GM19438 (cell line): ENCODE measurements around the gene GTF2A1.
"Not testable (repeated sequence)": the region's sequence is repeated elsewhere in the genome, so short reads cannot be mapped to it uniquely, and the experiment has no call there.

ENCODE experiments used
- ATAC-seq: cut with Tn5 transposase; IDR thresholded peaks from one replicate; pipeline ENCODE4 v1.9.1; 2021; ENCODE audit warnings: low read depth; ENCODE audit not compliant: unreplicated experiment

Gene GTF2A1

GRCh38 chr14:81233615-81234014 is 12.9 kb upstream of the GTF2A1 start:
- ATAC-seq: no peak

- ATAC-seq: no peak
These were observed 10.8 kb upstream of the GTF2A1 start for GRCh38 chr14:81231540-81231939.

GRCh38 chr14:81224222-81224621 is 3.5 kb upstream of the GTF2A1 start:
- no peak for ATAC-seq

- not testable (repeated sequence) for ATAC-seq
These were observed 3.0 kb upstream of the GTF2A1 start for GRCh38 chr14:81223788-81224187.

GRCh38 chr14:81222691-81223090 is 1.9 kb upstream of the GTF2A1 start:
- no peak for ATAC-seq

- ATAC-seq: no peak
These were observed 1.4 kb upstream of the GTF2A1 start for GRCh38 chr14:81222126-81222525.

- ATAC-seq: no peak
These were observed 882 bp upstream of the GTF2A1 start for GRCh38 chr14:81221579-81222102.

GRCh38 chr14:81220580-81220829 is 254 bp downstream of the GTF2A1 start:
- no peak for ATAC-seq

- ATAC-seq: no peak
These were observed 790 bp downstream of the GTF2A1 start for GRCh38 chr14:81219759-81220579.

GRCh38 chr14:81219210-81219758 is 1.5 kb downstream of the GTF2A1 start:
- ATAC-seq: peak; percentile 56

GRCh38 chr14:81211844-81212243 is 8.9 kb downstream of the GTF2A1 start:
- ATAC-seq: peak; percentile 63

GRCh38 chr14:81209167-81209836 is 11.5 kb downstream of the GTF2A1 start:
- ATAC-seq: no peak

GRCh38 chr14:81208489-81208888 is 12.3 kb downstream of the GTF2A1 start:
- no peak for ATAC-seq

GRCh38 chr14:81206115-81206514 is 14.6 kb downstream of the GTF2A1 start:
- ATAC-seq: no peak

GRCh38 chr14:81205639-81206038 is 15.1 kb downstream of the GTF2A1 start:
- ATAC-seq: no peak

GRCh38 chr14:81200054-81200453 is 20.7 kb downstream of the GTF2A1 start:
- ATAC-seq: no peak

- ATAC-seq: no peak
These were observed 21.7 kb downstream of the GTF2A1 start for GRCh38 chr14:81199084-81199483.

GRCh38 chr14:81198651-81199050 is 22.1 kb downstream of the GTF2A1 start:
- ATAC-seq: no peak

- ATAC-seq: no peak
These were observed 26.7 kb downstream of the GTF2A1 start for GRCh38 chr14:81193924-81194633.

- ATAC-seq: no peak
These were observed 28.2 kb downstream of the GTF2A1 start for GRCh38 chr14:81192594-81192993.

GRCh38 chr14:81187832-81188522 is 32.8 kb downstream of the GTF2A1 start:
- no peak for ATAC-seq
